ENCODE measurements around the gene CD4.
A peak's percentile ranks its signal among the peaks of the same experiment; 100 is the strongest.

The CD4 gene

DNA sequence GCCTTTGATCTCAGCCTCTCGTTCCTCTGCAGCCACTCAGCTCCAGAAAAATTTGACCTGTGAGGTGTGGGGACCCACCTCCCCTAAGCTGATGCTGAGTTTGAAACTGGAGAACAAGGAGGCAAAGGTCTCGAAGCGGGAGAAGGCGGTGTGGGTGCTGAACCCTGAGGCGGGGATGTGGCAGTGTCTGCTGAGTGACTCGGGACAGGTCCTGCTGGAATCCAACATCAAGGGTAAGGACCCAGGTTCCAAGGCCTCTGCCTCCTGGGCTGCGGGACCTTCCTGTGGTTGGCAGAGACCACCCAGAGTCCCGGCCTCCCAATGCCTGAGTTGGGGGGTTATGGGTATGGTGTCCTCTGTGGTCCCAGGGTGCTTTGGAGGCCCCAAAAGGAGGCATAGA, 27.8 kb downstream of the CD4 start:
- no peak for DNase-seq (ENCODE audit: low spot score)

DNA sequence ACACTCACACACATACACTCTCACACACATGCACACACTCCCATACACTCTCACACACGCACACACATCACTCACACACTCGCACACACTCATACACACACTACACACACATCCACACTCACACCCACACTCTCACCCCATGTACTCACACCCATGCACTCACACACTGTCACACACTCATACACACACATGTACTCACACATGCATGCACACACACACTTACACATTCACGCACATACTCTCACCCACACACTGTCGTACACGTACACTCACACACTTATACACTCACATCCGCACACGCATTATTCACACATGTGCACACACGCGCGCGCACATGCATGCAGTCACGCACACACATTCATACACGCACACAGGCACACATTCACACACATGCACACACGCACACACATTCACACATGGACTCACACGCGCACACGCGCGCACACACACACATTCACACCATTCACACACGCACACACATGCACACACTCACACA, 28.4 kb downstream of the CD4 start:
- DNase-seq (ENCODE audit: low spot score) = no peak

GRCh38 chr12:6818222-6818621, 28.9 kb downstream of the CD4 start:
- no peak for DNase-seq (ENCODE audit: low spot score)

- no peak for DNase-seq (ENCODE audit: low spot score)
Measured at GRCh38 chr12:6818645-6819044, 29.3 kb downstream of the CD4 start.

GRCh38 chr12:6819106-6820030, 30.0 kb downstream of the CD4 start:
- DNase-seq (ENCODE audit: low spot score) = no peak

- no peak for DNase-seq (ENCODE audit: low spot score)
Measured at GRCh38 chr12:6820166-6820565, 30.8 kb downstream of the CD4 start.

- DNase-seq (ENCODE audit: low spot score) = no peak
Measured at GRCh38 chr12:6821591-6822425, 32.5 kb downstream of the CD4 start, which contains the start of gene GPR162. TSS of gene GPR162 (plus strand) at chr12:6821821. CDS start at chr12:6823899, 2,078 bp downstream.

- no peak for DNase-seq (ENCODE audit: low spot score)
Measured at GRCh38 chr12:6822426-6823135, 33.3 kb downstream of the CD4 start.

- no peak for DNase-seq (ENCODE audit: low spot score)
Measured at GRCh38 chr12:6823182-6824084, 34.1 kb downstream of the CD4 start.

GRCh38 chr12:6824085-6824775, 34.9 kb downstream of the CD4 start:
- DNase-seq (ENCODE audit: low spot score) = no peak

GRCh38 chr12:6824901-6825381, 35.6 kb downstream of the CD4 start:
- DNase-seq (ENCODE audit: low spot score) = no peak

DNA sequence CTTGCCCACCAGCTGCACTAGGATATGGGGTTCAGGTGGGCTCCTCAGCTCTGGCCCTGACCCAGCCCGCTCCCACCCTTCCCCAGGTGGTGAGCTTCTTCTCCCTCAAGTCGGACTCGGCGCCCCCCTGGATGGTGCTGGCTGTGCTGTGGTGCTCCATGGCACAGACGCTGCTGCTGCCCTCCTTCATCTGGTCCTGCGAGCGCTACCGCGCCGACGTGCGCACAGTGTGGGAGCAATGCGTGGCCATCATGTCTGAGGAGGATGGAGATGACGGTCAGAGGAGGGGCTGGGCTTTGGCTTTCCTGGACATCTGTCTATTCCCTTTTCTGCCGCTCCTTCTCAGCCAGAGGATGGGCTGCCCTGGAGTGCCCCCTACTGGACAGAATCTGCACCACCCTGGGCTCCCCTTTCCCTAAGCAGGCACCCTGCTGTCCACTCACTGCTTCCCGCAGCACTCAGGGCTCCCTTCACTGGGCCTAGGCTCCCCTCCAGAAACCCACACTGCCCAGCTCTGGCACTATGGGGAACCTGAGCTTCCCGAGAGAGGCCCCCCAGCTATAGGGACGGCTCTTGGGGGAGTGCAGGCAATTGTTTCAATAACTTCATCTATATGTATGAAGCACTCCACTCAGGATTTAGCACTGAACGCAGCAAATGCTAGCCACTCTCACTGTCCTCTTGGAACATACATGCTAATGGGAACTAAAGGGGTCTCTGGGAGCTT, 36.2 kb downstream of the CD4 start:
- peak; percentile 77 for DNase-seq (ENCODE audit: low spot score)

DNA sequence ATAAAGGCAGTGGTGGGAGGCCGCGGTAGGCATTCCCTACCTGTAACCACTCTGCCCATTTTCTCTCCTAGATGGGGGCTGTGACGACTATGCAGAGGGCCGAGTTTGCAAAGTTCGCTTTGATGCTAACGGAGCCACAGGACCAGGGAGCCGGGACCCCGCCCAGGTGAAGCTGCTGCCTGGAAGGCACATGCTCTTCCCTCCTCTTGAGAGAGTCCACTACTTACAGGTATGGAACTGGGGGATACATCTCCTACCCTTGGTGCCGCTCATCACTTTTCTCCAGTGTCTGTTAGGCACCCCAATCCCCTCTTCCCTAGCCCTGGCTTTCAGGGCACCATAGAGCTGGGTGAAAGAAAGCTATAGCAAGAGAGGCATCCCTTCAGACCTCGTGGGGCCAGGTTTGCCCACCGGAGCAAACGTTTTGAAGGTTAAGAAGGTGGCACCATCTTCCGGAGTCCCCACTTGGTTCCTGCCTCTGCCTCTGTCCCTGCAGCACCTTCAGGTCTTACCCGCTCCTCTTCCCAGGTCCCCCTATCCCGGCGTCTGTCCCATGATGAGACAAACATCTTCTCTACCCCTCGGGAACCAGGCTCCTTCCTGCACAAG, 36.9 kb downstream of the CD4 start:
- no peak for DNase-seq (ENCODE audit: low spot score)

DNA sequence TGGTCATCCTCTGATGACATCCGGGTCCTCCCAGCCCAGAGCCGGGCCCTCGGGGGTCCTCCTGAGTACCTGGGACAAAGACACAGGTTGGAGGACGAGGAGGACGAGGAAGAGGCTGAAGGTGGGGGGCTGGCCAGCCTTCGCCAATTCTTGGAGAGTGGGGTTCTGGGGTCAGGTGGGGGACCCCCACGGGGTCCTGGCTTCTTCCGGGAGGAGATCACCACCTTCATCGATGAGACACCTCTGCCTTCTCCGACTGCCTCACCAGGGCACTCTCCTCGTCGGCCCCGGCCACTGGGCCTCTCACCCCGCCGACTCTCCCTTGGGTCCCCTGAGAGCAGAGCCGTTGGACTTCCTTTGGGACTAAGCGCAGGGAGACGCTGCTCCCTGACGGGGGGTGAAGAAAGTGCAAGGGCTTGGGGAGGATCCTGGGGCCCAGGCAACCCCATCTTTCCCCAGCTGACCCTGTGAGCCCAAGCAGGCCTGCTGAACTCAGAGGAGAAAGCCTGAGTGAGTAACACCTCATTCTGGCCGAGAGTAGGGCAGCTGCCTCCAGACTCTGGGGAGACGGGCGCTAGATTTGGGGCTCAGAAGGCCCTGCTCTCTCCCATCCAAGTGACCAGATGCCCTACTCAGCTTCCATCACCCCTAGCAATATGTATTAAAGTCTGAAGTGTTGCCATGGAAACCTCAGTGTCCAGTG, 37.6 kb downstream of the CD4 start:
- DNase-seq (ENCODE audit: low spot score) = no peak

- DNase-seq (ENCODE audit: low spot score) = peak; percentile 60
Measured at GRCh38 chr12:6827437-6827911, 38.1 kb downstream of the CD4 start.

DNA sequence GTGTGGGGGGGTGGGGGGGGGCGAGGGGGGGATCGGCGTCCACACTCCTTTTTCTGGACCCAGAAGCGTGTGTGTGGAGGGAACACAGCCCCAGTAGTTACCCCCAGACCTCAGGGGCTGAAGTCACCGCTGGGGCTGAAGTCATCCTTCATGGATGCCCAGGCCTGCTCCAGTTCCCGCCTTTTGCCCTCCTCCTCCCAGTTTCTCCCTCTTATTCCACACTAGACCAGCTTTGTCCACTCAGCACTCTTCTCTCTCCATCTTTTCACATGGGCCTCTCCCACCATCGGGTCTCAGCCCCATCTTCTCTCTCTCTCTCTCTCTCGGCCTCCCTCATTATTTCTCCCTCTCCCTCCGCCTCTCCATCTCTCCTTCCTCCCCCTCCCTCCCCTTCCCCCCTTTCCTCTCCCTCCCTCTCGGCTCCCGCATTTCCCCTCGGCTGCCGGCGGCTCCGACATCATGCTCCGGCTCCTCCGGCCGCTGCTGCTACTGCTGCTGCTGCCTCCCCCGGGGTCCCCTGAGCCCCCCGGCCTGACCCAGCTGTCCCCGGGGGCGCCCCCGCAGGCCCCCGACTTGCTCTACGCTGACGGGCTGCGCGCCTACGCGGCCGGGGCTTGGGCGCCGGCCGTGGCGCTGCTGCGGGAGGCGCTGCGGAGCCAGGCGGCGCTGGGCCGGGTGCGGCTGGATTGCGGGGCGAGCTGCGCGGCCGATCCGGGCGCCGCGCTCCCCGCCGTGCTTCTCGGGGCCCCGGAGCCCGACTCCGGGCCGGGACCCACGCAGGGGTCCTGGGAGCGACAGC, 38.9 kb downstream of the CD4 start, which contains the start of gene P3H3:
Gene P3H3 (plus strand): TSS at position 426 of the 799 bp plus-strand sequence. CDS start 34 bp downstream, at position 460.
- DNase-seq (ENCODE audit: low spot score) = no peak
